GM21390 (cell line): Measurements from ENCODE around the gene GIMAP2.

Experiments
- ATAC-seq: cut with Tn5 transposase; IDR thresholded peaks from one replicate; pipeline ENCODE4 v1.9.1; 2021; ENCODE audit not compliant: unreplicated experiment

Gene GIMAP2

GRCh38 chr7:150732786-150733481, 47.4 kb downstream of the GIMAP2 start:
- no peak for ATAC-seq

GRCh38 chr7:150733482-150734095, 48.1 kb downstream of the GIMAP2 start:
- ATAC-seq: no peak

GRCh38 chr7:150734254-150734653, 48.7 kb downstream of the GIMAP2 start:
- no peak for ATAC-seq

GRCh38 chr7:150735596-150736358, 50.3 kb downstream of the GIMAP2 start:
- ATAC-seq: no peak

- ATAC-seq: peak; percentile 6
Observed at GRCh38 chr7:150736864-150737263, 51.4 kb downstream of the GIMAP2 start.

- peak; percentile 60 for ATAC-seq
Observed at GRCh38 chr7:150737265-150738055, 52.0 kb downstream of the GIMAP2 start, which contains the start of gene GIMAP5. Gene GIMAP5 (plus strand): TSS chr7:150737418. CDS start chr7:150740885, 3,467 bp downstream.

GRCh38 chr7:150738092-150738491, 52.6 kb downstream of the GIMAP2 start:
- no peak for ATAC-seq

GRCh38 chr7:150738591-150739001, 53.1 kb downstream of the GIMAP2 start:
- no peak for ATAC-seq

GRCh38 chr7:150739033-150739432, 53.5 kb downstream of the GIMAP2 start:
- no peak for ATAC-seq

- no peak for ATAC-seq
Observed at GRCh38 chr7:150740053-150740452, 54.5 kb downstream of the GIMAP2 start.

GRCh38 chr7:150742286-150742968, 56.9 kb downstream of the GIMAP2 start:
- ATAC-seq: no peak
